NCI-H187 (cell line): Measurements from ENCODE around the gene LMBRD2.

Experiments
- DNase-seq, 2 experiments: peaks; one replicate each; lab custom pipeline; 2025; lab: John Stamatoyannopoulos, UW

Gene LMBRD2

GRCh38 chr5:36108758-36109460 is 42.8 kb downstream of the LMBRD2 start:
- no peak for DNase-seq

- DNase-seq: no peak
Observed at GRCh38 chr5:36105819-36106218, 45.9 kb downstream of the LMBRD2 start.

- DNase-seq: no peak
Observed at GRCh38 chr5:36099748-36100147, 51.9 kb downstream of the LMBRD2 start.

GRCh38 chr5:36096486-36096885 is 55.2 kb downstream of the LMBRD2 start:
- DNase-seq: no peak

GRCh38 chr5:36089989-36090388 is 61.7 kb downstream of the LMBRD2 start:
- no peak for DNase-seq

- peak; percentile 14 to 28 for DNase-seq
Observed at GRCh38 chr5:36079200-36079781, 72.4 kb downstream of the LMBRD2 start.

- DNase-seq: no peak
Observed at GRCh38 chr5:36078430-36078829, 73.3 kb downstream of the LMBRD2 start.

- DNase-seq: no peak
Observed at GRCh38 chr5:36073595-36074216, 78.0 kb downstream of the LMBRD2 start.

- no peak for DNase-seq
Observed at GRCh38 chr5:36070687-36071571, 80.8 kb downstream of the LMBRD2 start.

- no peak for DNase-seq
Observed at GRCh38 chr5:36068751-36069281, 82.9 kb downstream of the LMBRD2 start.

- no peak for DNase-seq
Observed at GRCh38 chr5:36066540-36067210, 85.0 kb downstream of the LMBRD2 start, which contains the start of gene UGT3A2. Gene UGT3A2, minus strand, starts transcription at chr5:36066882. Its CDS starts 93 bp downstream, at chr5:36066789.

GRCh38 chr5:36066001-36066539 is 85.6 kb downstream of the LMBRD2 start:
- no peak for DNase-seq

GRCh38 chr5:36060420-36060887 is 91.2 kb downstream of the LMBRD2 start:
- no peak for DNase-seq

GRCh38 chr5:36059571-36060419 is 91.9 kb downstream of the LMBRD2 start:
- DNase-seq: no peak

GRCh38 chr5:36058776-36059175 is 92.9 kb downstream of the LMBRD2 start:
- DNase-seq: no peak

- no peak for DNase-seq
Observed at GRCh38 chr5:36057386-36057785, 94.3 kb downstream of the LMBRD2 start.

GRCh38 chr5:36056422-36056821 is 95.3 kb downstream of the LMBRD2 start:
- no peak for DNase-seq

- DNase-seq: no peak
Observed at GRCh38 chr5:36055984-36056383, 95.7 kb downstream of the LMBRD2 start.

- no peak for DNase-seq
Observed at GRCh38 chr5:36054647-36055046, 97.0 kb downstream of the LMBRD2 start.

GRCh38 chr5:36052538-36052937 is 99.1 kb downstream of the LMBRD2 start:
- no peak for DNase-seq
